NCI-H460 (cell line): Measurements from ENCODE around the gene CLDN34. TPM values are rescaled to one million over a fixed set of nuclear protein-coding genes. Genes with fewer than 3 reads are reported as not detected.

ENCODE experiments used
- DNase-seq: peaks from one replicate; pipeline ENCODE4 v3.0.0-alpha.2; 2016; ENCODE audit warnings: low read depth; ENCODE audit errors: extremely low read depth
- polyA plus RNA-seq: library from polyadenylated mRNA; depleted of rRNA; stranded (reverse); fragments of >200 nt; gene quantifications from 2 replicates; pipeline ENCODE4 v1.2.3, GENCODE V29; 2014; cell fraction: nucleus; rRNA removed
- total RNA-seq: library from RNA; depleted of rRNA; stranded (reverse); fragments of >200 nt; shearing (Covaris generic); gene quantifications from 2 replicates; pipeline ENCODE4 v1.2.3, GENCODE V29; 2014; rRNA removed

CLDN34 gene, protein sequence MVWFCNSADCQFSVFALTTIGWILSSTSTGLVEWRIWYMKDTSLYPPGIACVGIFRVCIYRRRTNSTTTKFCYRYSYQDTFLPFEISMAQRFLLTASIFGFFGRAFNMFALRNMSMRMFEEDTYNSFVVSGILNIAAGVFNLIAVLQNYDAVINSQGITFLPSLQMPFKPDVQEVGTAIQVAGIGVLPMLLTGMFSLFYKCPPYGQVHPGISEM
- not detected in 2 replicates for total RNA-seq
- not detected in 2 replicates for polyA plus RNA-seq

DNA sequence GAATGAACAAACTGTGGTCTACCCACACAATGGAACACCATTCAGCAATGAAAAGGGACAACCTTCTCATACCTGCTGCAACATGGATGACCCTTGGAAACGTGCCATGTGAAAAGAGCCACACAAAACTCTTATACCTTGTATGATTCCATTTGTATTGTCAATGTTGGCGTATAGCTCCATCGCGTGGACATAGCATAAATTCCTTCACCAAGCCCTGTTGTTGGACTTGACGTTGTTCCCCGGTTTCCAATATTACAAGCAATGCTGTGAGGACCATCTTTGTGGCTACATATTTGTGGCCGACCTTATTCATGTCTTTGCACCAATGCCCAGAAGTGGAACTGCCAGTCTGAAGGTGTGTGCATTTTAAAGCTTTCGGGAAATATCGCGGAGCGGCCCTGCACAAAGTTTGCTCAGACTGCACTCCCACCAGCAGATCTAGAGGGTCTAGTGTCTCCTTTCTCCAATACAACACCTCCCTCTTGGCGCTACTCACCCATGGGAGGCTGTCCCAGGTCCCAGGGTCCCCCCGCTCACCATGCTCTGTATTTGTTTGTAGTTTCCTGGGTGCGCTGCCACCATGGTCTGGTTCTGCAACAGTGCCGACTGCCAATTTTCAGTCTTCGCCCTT lies at the start of gene CLDN34:
Gene CLDN34 (plus strand): TSS at position 584 of the 634 bp plus-strand sequence. CDS start 0 bp downstream, at position 584.
- DNase-seq: no peak

DNA sequence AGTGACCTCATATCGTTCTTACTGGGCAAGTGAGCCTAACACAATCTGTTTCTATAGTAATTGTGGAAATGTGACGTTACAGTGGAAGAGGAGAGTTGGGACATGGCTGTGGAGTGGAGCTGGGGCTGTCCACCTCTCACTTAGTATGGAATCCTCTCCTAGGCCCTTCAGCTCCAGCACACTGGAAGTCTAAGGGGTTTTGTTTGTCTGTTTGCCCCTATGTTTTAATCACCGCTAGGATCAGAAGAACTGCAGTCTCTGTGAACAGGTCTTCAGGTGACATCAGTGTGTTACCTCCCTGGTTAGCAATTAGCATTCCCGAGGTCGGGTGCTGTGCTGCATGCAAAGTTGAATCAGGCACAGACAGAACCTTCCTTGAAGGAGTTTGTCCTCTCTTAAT lies 49.3 kb upstream of the CLDN34 start:
- DNase-seq: no peak

DNA sequence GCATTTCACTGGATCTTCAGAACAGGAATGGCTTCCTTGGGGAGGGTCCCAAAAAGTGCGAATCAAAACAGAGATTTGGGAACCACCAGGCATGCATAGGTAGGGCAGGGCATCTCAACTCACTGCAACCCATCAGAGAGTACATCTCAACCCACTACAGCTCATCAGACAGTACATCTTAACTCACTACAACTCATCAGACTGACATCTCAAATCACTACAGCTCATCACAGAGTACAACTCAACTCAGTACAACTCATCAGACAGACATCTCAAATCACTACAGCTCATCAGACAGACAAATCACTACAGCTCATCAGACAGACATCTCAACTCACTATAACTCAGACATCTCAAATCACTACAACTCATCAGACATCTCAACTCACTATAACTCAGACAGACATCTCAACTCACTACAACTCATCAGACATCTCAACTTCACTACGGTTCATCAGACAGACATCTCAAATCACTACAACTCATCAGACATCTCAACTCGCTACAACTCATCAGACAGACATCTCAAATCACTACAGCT lies 47.5 kb upstream of the CLDN34 start:
- DNase-seq: no peak

DNA sequence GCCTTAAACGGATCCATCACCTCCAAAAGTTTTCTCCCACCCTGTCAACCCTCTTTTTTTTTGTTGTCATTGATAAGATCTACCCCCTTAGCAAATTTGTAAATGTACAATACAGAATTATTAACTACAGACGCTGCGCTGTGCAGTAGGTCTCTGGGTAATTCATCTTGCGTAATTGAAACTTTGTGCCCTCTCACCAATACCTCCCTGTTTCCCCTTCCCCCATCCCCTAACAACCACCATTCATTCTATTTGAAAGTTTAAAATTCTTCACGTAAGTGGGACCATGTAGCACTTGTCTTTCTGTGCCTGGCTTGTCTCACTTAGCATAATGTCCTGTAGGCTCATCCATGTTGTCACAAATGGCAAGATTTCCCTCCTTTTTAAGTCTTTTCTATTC lies 45.8 kb upstream of the CLDN34 start:
- no peak for DNase-seq

DNA sequence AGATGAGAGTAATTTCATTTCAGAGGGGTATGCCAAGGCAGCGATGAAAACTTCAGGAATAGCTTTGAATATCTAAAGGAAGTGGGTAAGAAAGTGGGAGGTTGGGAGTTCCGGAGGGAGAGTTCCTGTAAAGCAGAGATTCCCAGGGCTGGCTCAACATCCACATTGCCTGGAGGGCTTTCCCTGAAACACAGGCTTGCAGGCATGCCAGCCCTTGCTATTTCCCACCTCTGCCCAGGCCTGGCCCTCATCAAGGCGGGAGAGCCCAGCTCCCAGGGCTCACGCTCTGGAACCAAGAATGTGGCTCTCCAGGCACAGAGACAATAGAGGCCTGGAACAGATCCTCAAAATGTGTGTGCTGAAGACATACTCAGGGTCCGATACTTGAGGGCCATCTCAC lies 43.8 kb upstream of the CLDN34 start:
- DNase-seq: no peak

DNA sequence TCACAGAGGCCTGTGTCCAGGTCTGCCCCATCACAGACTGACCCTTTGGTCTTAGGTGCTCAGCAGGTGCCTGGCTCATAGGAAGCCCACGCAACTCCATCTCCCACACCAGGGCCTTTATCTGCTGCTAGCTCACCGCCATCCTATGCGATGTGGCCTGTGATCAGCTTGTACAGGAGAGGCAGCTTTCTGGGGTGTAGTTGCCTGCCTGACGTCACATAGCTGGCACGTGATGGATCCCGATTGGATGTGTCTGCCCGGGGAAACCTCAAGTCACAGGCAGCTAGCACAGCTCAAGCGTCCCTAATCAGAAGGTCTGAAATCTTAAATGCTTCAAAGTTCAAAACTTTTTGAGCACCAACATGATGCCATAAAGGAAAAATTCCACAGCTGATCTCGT lies 41.2 kb upstream of the CLDN34 start:
- no peak for DNase-seq

DNA sequence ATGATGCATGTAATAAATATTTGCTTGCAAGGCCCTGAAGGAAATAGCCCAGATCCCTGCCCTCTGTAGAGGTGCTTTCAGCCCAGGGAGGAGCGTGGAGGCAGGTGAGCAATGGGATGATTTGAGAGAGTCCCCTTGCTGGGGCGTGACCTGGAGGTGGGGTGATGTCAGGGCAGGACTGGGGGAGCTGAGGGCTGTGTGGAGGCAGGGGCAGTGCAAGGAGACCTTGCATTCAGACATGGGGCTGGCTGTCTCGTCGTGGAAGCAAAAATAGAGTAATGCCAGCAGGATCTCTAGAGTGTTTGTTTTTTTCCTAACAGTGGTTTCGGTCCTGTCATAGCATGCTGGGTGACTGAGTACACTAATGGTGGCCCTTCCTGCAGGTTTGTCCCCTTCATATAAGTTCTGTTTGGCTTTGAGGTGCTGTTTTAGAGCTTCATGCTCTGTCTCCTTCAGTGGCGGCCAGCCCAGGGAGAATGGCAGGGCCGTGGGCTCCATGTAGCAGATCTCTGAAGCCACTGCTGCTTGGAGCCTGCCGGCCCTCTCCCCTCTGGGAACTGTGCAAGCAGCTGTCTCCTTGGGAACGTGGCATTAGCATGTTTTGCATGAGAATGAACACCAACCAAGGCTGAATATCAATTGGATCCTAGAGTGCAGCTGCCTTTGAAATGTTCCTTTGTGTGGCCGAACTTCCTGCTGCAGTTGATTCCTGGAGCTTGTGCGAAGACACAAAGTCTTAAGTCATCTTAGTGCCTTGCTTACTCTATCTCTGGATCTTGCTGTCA lies 39.3 kb upstream of the CLDN34 start:
- no peak for DNase-seq

DNA sequence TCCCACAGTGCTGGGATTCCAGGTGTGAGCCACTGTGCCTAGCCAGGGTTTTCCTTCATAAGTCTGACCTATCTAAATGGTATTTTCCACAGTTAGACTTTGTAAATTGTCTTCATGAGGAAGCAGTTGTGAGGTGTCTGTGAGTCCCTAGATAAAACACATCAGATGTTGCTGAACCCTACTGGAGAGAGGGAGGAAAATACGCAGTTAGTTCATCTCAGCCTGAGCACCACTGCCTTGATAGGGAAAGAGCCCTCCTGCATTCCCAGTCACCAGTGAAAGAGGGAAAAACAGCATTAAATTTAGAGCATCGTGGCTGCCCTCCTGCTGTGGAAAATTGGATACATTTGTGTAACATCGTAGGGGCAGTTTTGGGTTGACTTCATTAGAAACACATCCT lies 31.7 kb upstream of the CLDN34 start:
- no peak for DNase-seq

DNA sequence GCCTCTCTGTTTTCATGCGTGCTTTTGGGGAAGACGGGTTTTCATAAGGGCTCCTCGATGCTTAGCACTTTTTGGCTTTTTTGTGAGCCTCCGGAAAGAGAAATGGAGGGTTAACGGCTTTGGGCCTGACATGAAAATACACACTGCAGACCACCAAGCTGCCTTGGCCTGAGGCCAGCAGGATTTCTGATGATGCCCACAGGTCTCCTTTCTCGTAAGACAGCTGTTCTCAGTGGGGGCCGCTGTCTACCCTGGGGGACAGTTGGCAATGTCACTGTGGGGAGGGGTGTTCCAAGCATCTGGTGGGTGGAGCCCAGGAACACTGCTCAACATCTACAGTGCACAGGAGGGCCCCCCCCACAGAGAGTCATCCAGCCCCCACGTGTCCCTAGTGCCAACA lies 29.4 kb upstream of the CLDN34 start:
- DNase-seq: no peak

DNA sequence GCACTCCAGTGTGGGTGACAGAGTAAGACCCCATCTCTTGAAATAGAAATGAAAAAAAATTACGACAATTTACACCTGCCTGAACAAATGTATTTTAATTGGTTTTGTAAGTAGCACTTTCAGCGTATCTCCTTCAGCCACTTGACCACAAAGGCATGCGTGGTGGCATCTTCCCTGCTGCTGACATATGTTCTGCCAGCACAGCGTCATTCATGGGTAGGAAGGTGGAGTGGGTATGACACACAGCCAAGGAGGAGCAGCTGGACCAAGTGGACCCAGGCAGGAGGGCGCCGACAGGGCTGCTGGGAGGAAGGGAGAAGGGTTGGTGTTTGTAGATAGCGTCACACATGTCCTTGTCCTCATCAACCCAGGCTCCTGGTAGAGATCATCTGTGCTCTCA lies 28.6 kb upstream of the CLDN34 start:
- DNase-seq: no peak

DNA sequence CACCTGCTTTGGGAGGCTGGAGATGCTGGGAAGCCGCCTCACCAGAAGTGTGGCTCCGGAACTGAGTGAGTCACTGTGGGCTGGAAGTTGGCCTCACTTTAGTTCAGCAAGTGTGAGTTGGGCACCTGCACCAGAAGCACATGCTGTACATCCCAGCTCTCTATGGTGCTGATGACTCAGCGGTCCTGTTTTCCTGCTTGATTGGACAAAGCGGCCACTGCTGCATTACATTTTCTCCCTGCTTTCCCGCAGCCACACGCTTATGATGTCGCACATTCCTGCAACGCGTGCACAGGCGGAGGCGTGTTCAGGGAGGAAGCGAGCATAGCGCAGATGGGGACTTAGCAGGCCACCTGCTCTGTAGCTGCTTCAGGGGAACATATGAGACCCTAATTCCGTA lies 26.7 kb upstream of the CLDN34 start:
- no peak for DNase-seq

DNA sequence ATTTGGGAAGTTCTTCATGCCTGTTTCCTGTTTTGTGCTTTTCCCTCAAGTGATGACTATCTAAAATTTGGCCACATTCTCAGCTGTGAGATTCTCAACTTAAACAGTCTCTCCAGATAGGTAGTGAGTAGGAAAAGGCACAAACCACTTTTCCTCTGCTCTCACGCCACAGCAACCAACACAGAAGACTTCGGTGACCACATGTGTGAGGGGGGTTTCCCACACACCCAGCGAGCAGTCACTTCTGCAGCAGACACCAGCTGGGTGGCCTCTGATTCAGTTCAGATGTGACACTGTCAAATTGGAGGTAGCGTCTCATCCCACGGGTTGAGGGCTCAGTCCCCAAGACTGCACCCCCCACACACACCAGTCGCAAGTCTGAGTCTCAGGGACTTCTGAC lies 25.1 kb upstream of the CLDN34 start:
- no peak for DNase-seq

DNA sequence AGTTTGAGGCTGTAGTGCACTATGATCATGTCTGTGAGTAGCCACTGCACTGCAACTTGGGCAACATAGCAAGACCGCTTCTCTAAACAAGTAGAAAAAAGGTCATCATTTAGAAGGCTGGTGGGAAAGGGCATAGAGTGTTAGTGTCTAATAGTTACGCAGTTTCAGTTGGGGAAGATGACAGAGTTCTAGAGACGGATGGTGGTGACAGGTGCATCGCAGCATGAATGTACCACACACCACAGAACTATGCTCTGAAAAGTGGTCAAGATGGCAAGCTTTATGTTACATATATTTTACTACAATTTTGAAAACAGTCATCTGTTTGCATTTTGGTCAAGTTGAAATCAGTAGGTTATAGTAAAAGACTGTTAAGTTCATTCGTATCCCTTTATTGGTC lies 23.7 kb upstream of the CLDN34 start:
- no peak for DNase-seq

DNA sequence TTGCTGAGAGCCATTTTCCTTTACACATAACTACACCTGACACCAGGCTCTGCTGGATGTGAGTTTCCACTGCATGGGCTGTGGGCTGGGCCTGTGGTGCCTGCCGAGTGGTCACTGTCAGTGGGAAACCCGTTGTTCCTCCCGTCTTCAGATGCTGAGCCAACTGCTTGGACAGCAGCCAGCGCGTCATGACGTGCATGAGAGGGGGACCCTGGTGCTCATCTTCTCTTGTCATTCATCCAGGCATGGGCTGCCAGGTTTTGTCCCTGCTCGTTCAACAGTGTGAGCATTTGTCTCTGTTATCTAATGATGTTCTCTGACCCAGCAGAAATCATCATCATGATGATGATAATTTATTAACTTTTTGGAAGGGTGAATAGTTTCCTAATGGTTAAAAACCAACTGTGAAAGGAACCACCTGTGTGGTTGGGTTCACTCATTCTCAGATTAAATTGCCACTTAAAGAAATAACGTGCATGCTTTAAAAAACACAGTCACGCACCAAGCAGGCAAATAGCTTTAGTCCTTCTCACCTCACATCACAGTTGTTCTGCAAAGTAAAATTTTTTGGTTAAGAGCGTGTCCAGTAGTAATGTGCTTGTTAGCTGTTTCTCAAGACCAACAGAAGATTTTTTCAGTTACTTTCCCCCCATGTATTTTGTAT lies 19.9 kb upstream of the CLDN34 start:
- DNase-seq: no peak

DNA sequence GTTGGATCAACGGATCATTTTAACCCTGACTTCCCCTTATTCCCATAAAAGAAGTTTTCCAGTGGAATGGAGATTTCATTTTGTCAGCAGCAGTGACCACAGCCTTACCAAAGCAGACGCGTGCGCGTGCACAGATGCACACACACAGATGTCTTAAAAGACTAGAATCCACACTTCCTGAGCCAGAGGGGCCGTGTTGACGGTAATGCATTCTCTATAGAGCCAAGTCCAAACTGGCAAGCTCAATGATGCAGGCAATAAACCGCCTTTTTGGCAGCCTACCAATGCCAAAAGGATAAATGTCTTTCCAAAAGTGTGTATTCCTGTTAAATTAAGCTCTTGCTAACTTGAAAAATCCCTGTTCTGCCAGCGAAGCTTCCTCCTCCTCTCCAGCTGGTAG lies 18.8 kb upstream of the CLDN34 start:
- no peak for DNase-seq

DNA sequence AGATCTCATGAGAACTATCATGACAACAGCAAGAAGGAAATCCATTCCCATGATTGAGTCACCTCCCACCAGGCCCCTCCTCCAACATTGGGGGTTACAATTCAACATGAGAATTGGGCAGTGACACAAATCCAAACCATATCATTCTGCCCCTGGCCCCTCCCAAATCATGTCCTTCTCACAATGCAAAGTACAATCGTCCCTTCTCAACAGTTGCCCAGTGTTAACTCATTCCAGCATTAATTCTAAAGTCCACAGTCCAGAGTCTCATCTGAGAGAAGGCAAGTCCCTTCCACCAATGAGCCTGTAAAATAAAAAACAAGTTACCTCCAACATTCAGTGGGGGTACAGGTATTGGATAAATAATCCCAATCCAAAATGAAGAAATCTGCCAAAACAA lies 14.9 kb upstream of the CLDN34 start:
- no peak for DNase-seq

DNA sequence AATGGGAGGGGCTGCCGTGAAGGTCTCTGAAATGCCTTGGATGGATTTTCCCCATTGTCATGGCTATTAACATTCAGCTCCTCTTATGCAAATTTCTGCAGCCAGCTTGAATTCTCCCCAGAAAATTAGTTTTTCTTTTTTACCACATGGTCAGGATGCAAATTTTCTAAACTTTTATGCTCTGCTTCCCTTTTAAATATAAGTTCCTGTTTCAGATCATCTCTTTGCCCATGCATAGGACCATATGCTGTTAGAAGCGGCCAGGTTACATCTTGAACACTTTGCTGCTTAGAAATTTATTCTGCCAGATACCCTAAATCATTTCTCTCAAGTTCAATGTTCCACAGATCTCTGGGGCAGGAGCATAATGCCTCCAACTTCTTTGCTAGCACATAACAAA lies 13.8 kb upstream of the CLDN34 start:
- no peak for DNase-seq

DNA sequence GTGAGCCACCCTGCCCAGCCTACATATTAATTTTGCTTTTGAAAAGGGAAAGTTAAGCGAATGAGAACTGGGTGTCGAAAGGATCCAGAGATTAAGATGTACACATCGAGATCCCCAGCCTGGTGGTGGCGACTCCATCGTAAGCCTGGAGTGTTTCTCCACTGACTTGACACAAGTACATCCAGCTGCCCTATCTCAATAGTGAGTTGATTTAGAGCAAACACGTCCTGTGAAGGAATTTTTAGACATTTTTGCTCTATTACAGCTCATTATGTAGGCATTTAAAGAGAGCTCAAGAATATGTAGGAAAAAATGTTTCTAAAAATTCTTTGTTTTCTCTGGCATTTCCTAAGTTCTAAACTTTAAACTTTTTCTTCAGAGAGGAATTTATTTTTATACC lies 11.7 kb upstream of the CLDN34 start:
- no peak for DNase-seq

DNA sequence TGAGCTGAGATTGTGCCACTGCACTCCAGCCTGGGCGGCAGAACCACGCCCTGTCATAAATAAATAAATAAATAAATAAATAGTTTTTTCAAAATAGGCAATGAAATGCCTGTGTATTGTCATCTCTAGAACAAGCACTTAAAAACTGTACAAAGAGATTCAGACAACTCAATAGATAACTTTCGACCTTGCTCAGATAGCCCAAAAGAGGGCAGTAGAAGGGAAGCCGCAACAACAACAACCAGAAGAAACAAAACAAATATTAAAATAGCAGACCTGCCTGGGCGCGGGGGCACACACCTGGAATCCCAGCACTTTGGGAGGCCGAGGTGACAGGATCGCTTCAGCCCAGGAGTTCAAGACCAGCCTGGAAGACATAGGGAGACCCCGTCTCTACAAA lies 9.4 kb upstream of the CLDN34 start:
- DNase-seq: no peak

DNA sequence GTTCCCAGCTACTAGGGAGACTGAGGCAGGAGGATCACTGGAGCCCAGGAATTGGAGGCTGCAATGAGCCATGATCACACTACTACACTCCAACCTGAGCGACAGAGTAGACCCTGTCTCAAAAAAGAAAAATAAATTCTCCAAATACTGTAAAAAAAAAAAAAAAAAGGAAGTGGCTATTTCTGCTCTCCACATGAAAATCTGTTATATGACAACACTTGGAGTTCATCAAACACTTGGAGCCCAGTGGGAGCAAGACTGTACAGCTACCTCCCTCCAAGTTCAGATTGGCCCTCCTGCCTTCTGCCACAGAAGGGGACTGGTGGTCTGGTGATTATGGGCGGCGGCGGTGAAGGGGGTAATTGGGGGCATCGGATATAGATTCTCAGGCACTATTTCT lies 9.0 kb upstream of the CLDN34 start:
- no peak for DNase-seq

DNA sequence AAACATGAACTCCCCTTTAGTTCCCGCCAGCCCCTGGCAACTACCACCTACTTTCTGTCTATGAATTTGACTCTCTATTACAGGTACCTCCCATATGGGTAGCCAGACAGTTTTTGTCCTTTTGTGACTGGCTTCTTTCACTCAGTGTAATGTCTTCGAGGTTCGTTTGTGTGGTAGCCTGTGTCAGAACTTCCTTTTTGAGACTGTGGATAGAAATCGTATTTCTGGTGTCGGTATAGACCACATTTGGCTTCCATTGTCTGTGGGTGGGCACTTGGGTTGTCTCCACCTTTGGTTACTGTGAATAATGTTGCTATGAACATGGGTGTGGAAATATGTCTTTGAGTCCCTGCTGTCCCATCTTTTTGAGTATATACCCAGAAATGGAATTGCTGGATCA lies 5.4 kb upstream of the CLDN34 start:
- DNase-seq: no peak
